NCI-H146 treated with DMSO at 0.1 percent for 48 hours (cell line): ENCODE measurements around the gene CTAGE6.
"Not testable (repeated sequence)": the region's sequence is repeated elsewhere in the genome, so short reads cannot be mapped to it uniquely, and the experiment has no call there.

Source experiments
- DNase-seq: peaks from one replicate; lab custom pipeline; 2025; ENCODE audit not compliant: unreplicated experiment; lab: John Stamatoyannopoulos, UW

CTAGE6 gene

GRCh38 chr7:143757596-143757995, at the start of gene CTAGE6:
Gene CTAGE6 (minus strand): TSS chr7:143757696. CDS start chr7:143757658, 38 bp downstream.
- not testable (repeated sequence) for DNase-seq

GRCh38 chr7:143806664-143807071, 49.2 kb upstream of the CTAGE6 start:
- DNase-seq = not testable (repeated sequence)

- DNase-seq = not testable (repeated sequence)
These were observed 40.4 kb upstream of the CTAGE6 start for GRCh38 chr7:143797896-143798290.

- DNase-seq = not testable (repeated sequence)
These were observed 39.8 kb upstream of the CTAGE6 start for GRCh38 chr7:143797119-143797895.

GRCh38 chr7:143795653-143796052, 38.2 kb upstream of the CTAGE6 start:
- DNase-seq = not testable (repeated sequence)

GRCh38 chr7:143792633-143793032, 35.1 kb upstream of the CTAGE6 start:
- DNase-seq = not testable (repeated sequence)

GRCh38 chr7:143785415-143786182, 28.1 kb upstream of the CTAGE6 start:
- not testable (repeated sequence) for DNase-seq

GRCh38 chr7:143779591-143779990, 22.1 kb upstream of the CTAGE6 start:
- DNase-seq = not testable (repeated sequence)

GRCh38 chr7:143772738-143773468, 15.4 kb upstream of the CTAGE6 start:
- not testable (repeated sequence) for DNase-seq

- not testable (repeated sequence) for DNase-seq
These were observed 10.0 kb upstream of the CTAGE6 start for GRCh38 chr7:143767531-143767930.

GRCh38 chr7:143765678-143766077, 8.2 kb upstream of the CTAGE6 start:
- not testable (repeated sequence) for DNase-seq

- not testable (repeated sequence) for DNase-seq
These were observed 5.6 kb upstream of the CTAGE6 start for GRCh38 chr7:143763065-143763464.

GRCh38 chr7:143745340-143745739, 12.2 kb downstream of the CTAGE6 start:
- not testable (repeated sequence) for DNase-seq

GRCh38 chr7:143737037-143737819, 20.3 kb downstream of the CTAGE6 start:
- not testable (repeated sequence) for DNase-seq

- DNase-seq = no peak
These were observed 21.5 kb downstream of the CTAGE6 start for GRCh38 chr7:143735962-143736361.

GRCh38 chr7:143733876-143734275, 23.6 kb downstream of the CTAGE6 start:
- no peak for DNase-seq

GRCh38 chr7:143728333-143728862, 29.1 kb downstream of the CTAGE6 start:
- DNase-seq = no peak

GRCh38 chr7:143727561-143727960, 29.9 kb downstream of the CTAGE6 start:
- not testable (repeated sequence) for DNase-seq

- not testable (repeated sequence) for DNase-seq
These were observed 31.4 kb downstream of the CTAGE6 start for GRCh38 chr7:143726143-143726542.

- DNase-seq = not testable (repeated sequence)
These were observed 37.2 kb downstream of the CTAGE6 start for GRCh38 chr7:143720335-143720734.
